H9 (cell line): ENCODE measurements around the gene NBPF8. TPM values are rescaled to one million over a fixed set of nuclear protein-coding genes. Genes with fewer than 3 reads are reported as not detected.
"Not testable (repeated sequence)": the region's sequence is repeated elsewhere in the genome, so short reads cannot be mapped to it uniquely, and the experiment has no call there.

Source experiments
- DNase-seq: peaks from one replicate; pipeline ENCODE4 v3.0.0-alpha.2; 2017
- H2AFZ ChIP-seq: one replicate; pipeline ENCODE4 v1.6.1; 2013; ENCODE audit warnings: mild to moderate bottlenecking, low read length, control low read depth, moderate library complexity
- H2AK5ac ChIP-seq: 2 replicates; pipeline ENCODE4 v1.6.1; 2013; ENCODE audit warnings: low read length, control low read depth, mixed read lengths; ENCODE audit not compliant: insufficient read length
- H2BK120ac ChIP-seq: one replicate; pipeline ENCODE4 v1.6.1; 2013; ENCODE audit warnings: low read depth, mild to moderate bottlenecking, low read length, control low read depth, inconsistent platforms; ENCODE audit not compliant: poor library complexity, severe bottlenecking
- H2BK12ac ChIP-seq: 2 replicates; pipeline ENCODE4 v1.6.1; 2013; ENCODE audit warnings: low read length, control low read depth, mixed read lengths, low read depth; ENCODE audit not compliant: insufficient read length
- H2BK15ac ChIP-seq: 2 replicates; pipeline ENCODE4 v1.6.1; 2013; ENCODE audit warnings: low read depth, low read length, control low read depth
- H2BK20ac ChIP-seq: one replicate; pipeline ENCODE4 v1.6.1; 2013; ENCODE audit warnings: low read depth, mild to moderate bottlenecking, low read length, control low read depth, inconsistent platforms; ENCODE audit not compliant: poor library complexity, severe bottlenecking
- H2BK5ac ChIP-seq: 2 replicates; pipeline ENCODE4 v1.6.1; 2013; ENCODE audit warnings: low read length, control low read depth, mixed read lengths; ENCODE audit not compliant: insufficient read length
- H3K14ac ChIP-seq: 2 replicates; pipeline ENCODE4 v1.6.1; 2013; ENCODE audit warnings: low read length, control low read depth; ENCODE audit not compliant: insufficient read depth
- H3K18ac ChIP-seq: 2 replicates; pipeline ENCODE4 v1.6.1; 2013; ENCODE audit warnings: low read depth, mild to moderate bottlenecking, mixed read lengths, low read length, control low read depth; ENCODE audit not compliant: insufficient read length
- H3K23ac ChIP-seq: 2 replicates; pipeline ENCODE4 v1.6.1; 2013; ENCODE audit warnings: low read length, control low read depth, mixed read lengths, low read depth; ENCODE audit not compliant: insufficient read length
- H3K23me2 ChIP-seq: 2 replicates; pipeline ENCODE4 v1.6.1; 2013; ENCODE audit warnings: low read depth, mild to moderate bottlenecking, mixed read lengths, low read length, control low read depth; ENCODE audit not compliant: insufficient read length, poor library complexity, severe bottlenecking
- H3K27ac ChIP-seq: 2 replicates; pipeline ENCODE4 v1.5.1; 2013; ENCODE audit warnings: low read length, control low read depth, mixed read lengths, low read depth; ENCODE audit not compliant: insufficient read length
- H3K27me3 ChIP-seq: 2 replicates; pipeline ENCODE4 v1.6.1; 2013; ENCODE audit warnings: low read length, control low read depth, inconsistent platforms; ENCODE audit not compliant: insufficient read depth
- H3K4ac ChIP-seq: 2 replicates; pipeline ENCODE4 v1.6.1; 2013; ENCODE audit warnings: low read depth, mild to moderate bottlenecking, control low read depth, inconsistent platforms, low read length, moderate library complexity
- H3K4me1 ChIP-seq: 2 replicates; pipeline ENCODE4 v1.6.1; 2013; ENCODE audit warnings: low read length, control low read depth, inconsistent platforms; ENCODE audit not compliant: insufficient read depth
- H3K4me2 ChIP-seq: 2 replicates; pipeline ENCODE4 v1.6.1; 2013; ENCODE audit warnings: low read length, control low read depth, mixed read lengths; ENCODE audit not compliant: insufficient read length, insufficient read depth
- H3K56ac ChIP-seq: 2 replicates; pipeline ENCODE4 v1.6.1; 2013; ENCODE audit warnings: low read depth, mild to moderate bottlenecking, mixed read lengths, low read length, control low read depth; ENCODE audit not compliant: insufficient read length
- H3K79me1 ChIP-seq: 2 replicates; pipeline ENCODE4 v1.6.1; 2013; ENCODE audit warnings: low read depth, mild to moderate bottlenecking, moderate library complexity, low read length, control low read depth, inconsistent platforms; ENCODE audit not compliant: insufficient read depth, poor library complexity, severe bottlenecking
- H3K79me2 ChIP-seq: 2 replicates; pipeline ENCODE4 v1.6.1; 2013; ENCODE audit warnings: low read length, control low read depth, inconsistent platforms; ENCODE audit not compliant: insufficient read depth
- H3K9ac ChIP-seq: 2 replicates; pipeline ENCODE4 v1.6.1; 2013; ENCODE audit warnings: low read length, control low read depth, mixed read lengths; ENCODE audit not compliant: insufficient read length; ENCODE audit errors: extremely low read depth
- H3K9me3 ChIP-seq: one replicate; pipeline ENCODE4 v1.6.1; 2013; ENCODE audit warnings: low read depth, low read length, inconsistent platforms; ENCODE audit not compliant: control insufficient read depth
- H3T11ph ChIP-seq: one replicate; pipeline ENCODE4 v1.6.1; 2013; ENCODE audit warnings: mild to moderate bottlenecking, low read length, control low read depth, inconsistent platforms
- H4K20me1 ChIP-seq: one replicate; pipeline ENCODE4 v1.6.1; 2013; ENCODE audit not compliant: control insufficient read depth, insufficient read length, insufficient read depth
- H4K5ac ChIP-seq: 2 replicates; pipeline ENCODE4 v1.6.1; 2013; ENCODE audit warnings: low read depth, mild to moderate bottlenecking, mixed read lengths, low read length, control low read depth; ENCODE audit not compliant: insufficient read length
- H4K8ac ChIP-seq: replicated peaks from 2 replicates; pipeline ENCODE4 v1.6.1; 2013; ENCODE audit warnings: low read length, control low read depth, mixed read lengths, low read depth; ENCODE audit not compliant: insufficient read length
- H4K91ac ChIP-seq: 2 replicates; pipeline ENCODE4 v1.6.1; 2013; ENCODE audit warnings: low read depth, mild to moderate bottlenecking, moderate library complexity, mixed read lengths, low read length, control low read depth; ENCODE audit not compliant: insufficient read length
- H3K27ac Mint-ChIP-seq, 3 experiments: 2 replicates in 2 of 3; 3 replicates in 1 of 3; pipeline ENCODE4 v1.8.0; 2020 to 2021; ENCODE audit warnings: mixed read lengths in 3 of 3, mild to moderate bottlenecking in 1 of 3, moderate library complexity in 1 of 3
- H3K27me3 Mint-ChIP-seq: 2 replicates; pipeline ENCODE4 v1.8.0; 2021; ENCODE audit warnings: low read depth, mild to moderate bottlenecking, moderate library complexity, mixed read lengths
- H3K36me3 Mint-ChIP-seq, 3 experiments: 2 replicates in 2 of 3; 3 replicates in 1 of 3; pipeline ENCODE4 v1.8.0; 2020 to 2021; ENCODE audit warnings: low read depth in 3 of 3, mixed read lengths in 3 of 3; ENCODE audit not compliant: insufficient read depth in 1 of 3
- H3K4me1 Mint-ChIP-seq, 2 experiments: 2 replicates each; pipeline ENCODE4 v1.8.0; 2020; ENCODE audit warnings: mixed read lengths in 2 of 2
- H3K4me3 Mint-ChIP-seq, 2 experiments: 2 replicates in 1 of 2; 3 replicates in 1 of 2; pipeline ENCODE4 v1.8.0; 2020 to 2021; ENCODE audit warnings: mild to moderate bottlenecking in 2 of 2, mixed read lengths in 2 of 2, moderate library complexity in 1 of 2
- H3K9me3 Mint-ChIP-seq, 2 experiments: 2 replicates in 1 of 2; 3 replicates in 1 of 2; pipeline ENCODE4 v1.8.0; 2020; ENCODE audit warnings: mild to moderate bottlenecking in 2 of 2, mixed read lengths in 2 of 2, moderate library complexity in 1 of 2
- WGBS: extraction: QIAGEN DNeasy Blood & Tissue Kit; methylation state at CpG from one replicate; pipeline ENCODE4 v1.1.7; 2013; ENCODE audit warnings: missing lambda C conversion rate, low lambda C conversion rate, mixed read lengths; ENCODE audit not compliant: insufficient read length; ENCODE audit errors: extremely low coverage; 5-methylcytosine and 5-hydroxymethylcytosine counted together
- total RNA-seq: library from RNA; stranded (reverse); gene quantifications from 2 replicates; pipeline ENCODE4 v1.2.1, GENCODE V29; 2021

NBPF8 gene
- total RNA-seq, 1 experiment from 2014 or later = 0.96 TPM

- not testable (repeated sequence) for H2AK5ac ChIP-seq, H3K4ac ChIP-seq, H3K27me3 Mint-ChIP-seq, H2BK15ac ChIP-seq, H3K14ac ChIP-seq, H3K36me3 Mint-ChIP-seq, H3K23ac ChIP-seq, H3K79me2 ChIP-seq, H2BK5ac ChIP-seq, H4K8ac ChIP-seq, H4K91ac ChIP-seq, H3K4me1 ChIP-seq, H4K20me1 ChIP-seq, H3K18ac ChIP-seq, H2AFZ ChIP-seq, H3K27ac Mint-ChIP-seq, H3K4me3 Mint-ChIP-seq, H3K56ac ChIP-seq, H3K4me1 Mint-ChIP-seq, H3K9me3 ChIP-seq, H2BK120ac ChIP-seq, H3K23me2 ChIP-seq, H3K4me2 ChIP-seq, H3K9me3 Mint-ChIP-seq, H2BK12ac ChIP-seq, H2BK20ac ChIP-seq, H3K27me3 ChIP-seq, H3K27ac ChIP-seq, H4K5ac ChIP-seq, H3K9ac ChIP-seq, H3T11ph ChIP-seq, H3K79me1 ChIP-seq
- WGBS = no CpG with 5 or more reads among the region's 13 CpGs
- DNase-seq = peak; percentile 14
These were observed 21.3 kb upstream of the NBPF8 start for GRCh38 chr1:120393316-120394232.

- H3K14ac ChIP-seq, H2BK20ac ChIP-seq, H3K18ac ChIP-seq, H3K79me2 ChIP-seq, H4K91ac ChIP-seq, H3K23ac ChIP-seq, H3K4me1 Mint-ChIP-seq, H3T11ph ChIP-seq, H4K5ac ChIP-seq, H2AK5ac ChIP-seq, H2BK120ac ChIP-seq, H2AFZ ChIP-seq, H3K27ac ChIP-seq, H2BK15ac ChIP-seq, H3K79me1 ChIP-seq, H3K56ac ChIP-seq, H2BK12ac ChIP-seq, H3K27ac Mint-ChIP-seq, H3K9me3 Mint-ChIP-seq, H3K9ac ChIP-seq, H4K20me1 ChIP-seq, H3K23me2 ChIP-seq, DNase-seq, H3K4me2 ChIP-seq, H3K4me1 ChIP-seq, H3K4me3 Mint-ChIP-seq, H3K27me3 ChIP-seq, H4K8ac ChIP-seq, H3K36me3 Mint-ChIP-seq, H3K9me3 ChIP-seq, H2BK5ac ChIP-seq, H3K4ac ChIP-seq: not testable (repeated sequence)
- H3K27me3 Mint-ChIP-seq = peaks cover 21% of the 10 kb centered on the region
- whole genome bisulfite sequencing = no CpG with 5 or more reads among the region's 1 CpG
These were observed 9.5 kb upstream of the NBPF8 start for GRCh38 chr1:120405348-120405747.
